Measurements from ENCODE around the gene REM1.

Gene REM1

DNA sequence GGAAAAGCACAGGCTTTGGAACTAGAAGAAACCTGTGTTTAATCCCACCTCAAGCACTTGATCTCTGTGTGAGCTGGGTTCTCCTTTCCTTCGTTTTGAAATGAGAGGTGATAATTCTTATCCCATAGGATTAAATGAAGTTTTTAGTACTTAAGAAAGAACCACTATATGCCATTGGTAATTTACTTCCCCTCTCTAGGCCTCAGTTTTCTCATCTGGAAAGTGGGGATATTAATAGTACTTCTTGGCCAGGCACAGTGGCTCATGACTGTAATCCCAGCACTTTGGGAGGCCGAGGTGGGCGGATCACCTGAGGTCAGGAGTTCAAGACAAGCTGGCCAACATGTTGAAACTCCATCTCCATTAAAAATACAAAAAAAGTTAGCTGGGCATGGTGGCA lies 14.1 kb downstream of the REM1 start:
- CTCF ChIA-PET: interaction anchor here (1.2 to 4.6 kb wide), 3 partner anchors 14 to 79 kb away, joined by 3 to 22 read pairs (median 6); no protein-coding TSS in a partner anchor

DNA sequence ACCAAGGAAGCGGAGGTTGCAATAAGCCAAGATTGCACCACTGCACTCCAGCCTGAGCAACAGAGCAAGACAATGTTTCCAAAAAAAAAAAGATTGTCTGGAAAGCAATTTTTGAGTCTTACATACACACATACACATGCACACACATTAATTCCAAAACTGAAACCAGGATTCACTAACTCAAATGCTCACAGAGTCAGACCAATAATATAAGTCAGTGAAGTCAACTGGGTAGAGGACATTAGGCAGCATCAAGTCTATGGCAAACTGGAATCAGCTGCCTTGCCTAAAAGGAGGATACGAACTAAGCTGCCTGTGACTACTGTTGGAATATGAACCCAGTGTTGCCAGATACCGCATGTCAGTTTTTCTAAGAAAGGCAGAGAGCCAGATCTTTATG lies 15.7 kb downstream of the REM1 start:
- Histone ChIP-seq H3K4me3 (ENCODE audit: low read depth, low read length) (no peak overlapping the region), H3K9me3 (ENCODE audit: control insufficient read depth, insufficient read depth, low read depth, low read length) (no peaks in the 10 kb centered on the region), H3K4me1 (ENCODE audit: control insufficient read depth, insufficient read depth, low read length) (no peaks in the 10 kb centered on the region), H3K36me3 (ENCODE audit: control insufficient read depth in 2 of 2, insufficient read depth in 1 of 2, low read length in 2 of 2) (no peaks in the 10 kb centered on the region), H3K27ac (ENCODE audit: extremely low read depth, low read depth, low read length) (no peak overlapping the region)
- CTCF ChIA-PET: interaction anchor here (0.6 to 4.6 kb wide), 3 partner anchors 12 to 344 kb away, joined by 3 to 22 read pairs (median 8); no protein-coding TSS in a partner anchor
- POLR2A ChIA-PET: no interaction called here
- TF ChIP-seq, protein P1, sequence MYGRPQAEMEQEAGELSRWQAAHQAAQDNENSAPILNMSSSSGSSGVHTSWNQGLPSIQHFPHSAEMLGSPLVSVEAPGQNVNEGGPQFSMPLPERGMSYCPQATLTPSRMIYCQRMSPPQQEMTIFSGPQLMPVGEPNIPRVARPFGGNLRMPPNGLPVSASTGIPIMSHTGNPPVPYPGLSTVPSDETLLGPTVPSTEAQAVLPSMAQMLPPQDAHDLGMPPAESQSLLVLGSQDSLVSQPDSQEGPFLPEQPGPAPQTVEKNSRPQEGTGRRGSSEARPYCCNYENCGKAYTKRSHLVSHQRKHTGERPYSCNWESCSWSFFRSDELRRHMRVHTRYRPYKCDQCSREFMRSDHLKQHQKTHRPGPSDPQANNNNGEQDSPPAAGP (tag by site-specific recombination; IDR thresholded peaks at IDR 0.05): no peak
- TF ChIP-seq ZNF335 (tag by site-specific recombination; conservative IDR thresholded peaks at IDR 0.05) (no peak), REPIN1 (tag by site-specific recombination; IDR thresholded peaks at IDR 0.05; ENCODE audit: low read depth) (no peak), ZNF558 (tag by site-specific recombination; IDR thresholded peaks at IDR 0.05) (no peak), ZNF324 (tag by site-specific recombination; IDR thresholded peaks at IDR 0.05) (no peak), ZNF677 (tag by site-specific recombination; IDR thresholded peaks at IDR 0.05) (no peak), ZNF2 (tag by site-specific recombination; IDR thresholded peaks at IDR 0.05) (no peak), ZNF670 (tag by site-specific recombination; IDR thresholded peaks at IDR 0.05; ENCODE audit: low read depth) (no peak), ZNF121 (tag by site-specific recombination; IDR thresholded peaks at IDR 0.05) (no peak), ZEB2 (tag by site-specific recombination; IDR thresholded peaks at IDR 0.05) (no peak), ZBTB48 (tag by site-specific recombination; IDR thresholded peaks at IDR 0.05) (no peak)
- TF ChIP-seq, protein P2, sequence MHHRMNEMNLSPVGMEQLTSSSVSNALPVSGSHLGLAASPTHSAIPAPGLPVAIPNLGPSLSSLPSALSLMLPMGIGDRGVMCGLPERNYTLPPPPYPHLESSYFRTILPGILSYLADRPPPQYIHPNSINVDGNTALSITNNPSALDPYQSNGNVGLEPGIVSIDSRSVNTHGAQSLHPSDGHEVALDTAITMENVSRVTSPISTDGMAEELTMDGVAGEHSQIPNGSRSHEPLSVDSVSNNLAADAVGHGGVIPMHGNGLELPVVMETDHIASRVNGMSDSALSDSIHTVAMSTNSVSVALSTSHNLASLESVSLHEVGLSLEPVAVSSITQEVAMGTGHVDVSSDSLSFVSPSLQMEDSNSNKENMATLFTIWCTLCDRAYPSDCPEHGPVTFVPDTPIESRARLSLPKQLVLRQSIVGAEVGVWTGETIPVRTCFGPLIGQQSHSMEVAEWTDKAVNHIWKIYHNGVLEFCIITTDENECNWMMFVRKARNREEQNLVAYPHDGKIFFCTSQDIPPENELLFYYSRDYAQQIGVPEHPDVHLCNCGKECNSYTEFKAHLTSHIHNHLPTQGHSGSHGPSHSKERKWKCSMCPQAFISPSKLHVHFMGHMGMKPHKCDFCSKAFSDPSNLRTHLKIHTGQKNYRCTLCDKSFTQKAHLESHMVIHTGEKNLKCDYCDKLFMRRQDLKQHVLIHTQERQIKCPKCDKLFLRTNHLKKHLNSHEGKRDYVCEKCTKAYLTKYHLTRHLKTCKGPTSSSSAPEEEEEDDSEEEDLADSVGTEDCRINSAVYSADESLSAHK (tag by site-specific recombination; IDR thresholded peaks at IDR 0.05): no peak
- TF ChIP-seq, protein P3, sequence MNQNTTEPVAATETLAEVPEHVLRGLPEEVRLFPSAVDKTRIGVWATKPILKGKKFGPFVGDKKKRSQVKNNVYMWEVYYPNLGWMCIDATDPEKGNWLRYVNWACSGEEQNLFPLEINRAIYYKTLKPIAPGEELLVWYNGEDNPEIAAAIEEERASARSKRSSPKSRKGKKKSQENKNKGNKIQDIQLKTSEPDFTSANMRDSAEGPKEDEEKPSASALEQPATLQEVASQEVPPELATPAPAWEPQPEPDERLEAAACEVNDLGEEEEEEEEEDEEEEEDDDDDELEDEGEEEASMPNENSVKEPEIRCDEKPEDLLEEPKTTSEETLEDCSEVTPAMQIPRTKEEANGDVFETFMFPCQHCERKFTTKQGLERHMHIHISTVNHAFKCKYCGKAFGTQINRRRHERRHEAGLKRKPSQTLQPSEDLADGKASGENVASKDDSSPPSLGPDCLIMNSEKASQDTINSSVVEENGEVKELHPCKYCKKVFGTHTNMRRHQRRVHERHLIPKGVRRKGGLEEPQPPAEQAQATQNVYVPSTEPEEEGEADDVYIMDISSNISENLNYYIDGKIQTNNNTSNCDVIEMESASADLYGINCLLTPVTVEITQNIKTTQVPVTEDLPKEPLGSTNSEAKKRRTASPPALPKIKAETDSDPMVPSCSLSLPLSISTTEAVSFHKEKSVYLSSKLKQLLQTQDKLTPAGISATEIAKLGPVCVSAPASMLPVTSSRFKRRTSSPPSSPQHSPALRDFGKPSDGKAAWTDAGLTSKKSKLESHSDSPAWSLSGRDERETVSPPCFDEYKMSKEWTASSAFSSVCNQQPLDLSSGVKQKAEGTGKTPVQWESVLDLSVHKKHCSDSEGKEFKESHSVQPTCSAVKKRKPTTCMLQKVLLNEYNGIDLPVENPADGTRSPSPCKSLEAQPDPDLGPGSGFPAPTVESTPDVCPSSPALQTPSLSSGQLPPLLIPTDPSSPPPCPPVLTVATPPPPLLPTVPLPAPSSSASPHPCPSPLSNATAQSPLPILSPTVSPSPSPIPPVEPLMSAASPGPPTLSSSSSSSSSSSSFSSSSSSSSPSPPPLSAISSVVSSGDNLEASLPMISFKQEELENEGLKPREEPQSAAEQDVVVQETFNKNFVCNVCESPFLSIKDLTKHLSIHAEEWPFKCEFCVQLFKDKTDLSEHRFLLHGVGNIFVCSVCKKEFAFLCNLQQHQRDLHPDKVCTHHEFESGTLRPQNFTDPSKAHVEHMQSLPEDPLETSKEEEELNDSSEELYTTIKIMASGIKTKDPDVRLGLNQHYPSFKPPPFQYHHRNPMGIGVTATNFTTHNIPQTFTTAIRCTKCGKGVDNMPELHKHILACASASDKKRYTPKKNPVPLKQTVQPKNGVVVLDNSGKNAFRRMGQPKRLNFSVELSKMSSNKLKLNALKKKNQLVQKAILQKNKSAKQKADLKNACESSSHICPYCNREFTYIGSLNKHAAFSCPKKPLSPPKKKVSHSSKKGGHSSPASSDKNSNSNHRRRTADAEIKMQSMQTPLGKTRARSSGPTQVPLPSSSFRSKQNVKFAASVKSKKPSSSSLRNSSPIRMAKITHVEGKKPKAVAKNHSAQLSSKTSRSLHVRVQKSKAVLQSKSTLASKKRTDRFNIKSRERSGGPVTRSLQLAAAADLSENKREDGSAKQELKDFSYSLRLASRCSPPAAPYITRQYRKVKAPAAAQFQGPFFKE (tag by site-specific recombination; IDR thresholded peaks at IDR 0.05; ENCODE audit: borderline replicate concordance): no peak

More for the DNA sequence above, 14.1 kb downstream of the REM1 start:
- no peak for TF ChIP-seq OSR2 (tag by site-specific recombination; IDR thresholded peaks at IDR 0.05)
- Histone ChIP-seq H3K4me3 (ENCODE audit: low read depth, low read length) (no peak overlapping the region), H3K9me3 (ENCODE audit: control insufficient read depth, insufficient read depth, low read depth, low read length) (no peaks in the 10 kb centered on the region), H3K36me3 (ENCODE audit: control insufficient read depth in 2 of 2, insufficient read depth in 1 of 2, low read length in 2 of 2) (no peaks in the 10 kb centered on the region), H3K27ac (ENCODE audit: extremely low read depth, low read depth, low read length) (no peak overlapping the region), H3K4me1 (ENCODE audit: control insufficient read depth, insufficient read depth, low read length) (no peaks in the 10 kb centered on the region)
- POLR2A ChIA-PET: no interaction called here
